A549 (cell line): ENCODE data around the gene BLACAT1. TPM values are rescaled to one million over a fixed set of nuclear protein-coding genes. Genes with fewer than 3 reads are reported as not detected.
A peak's percentile ranks its signal among the peaks of the same experiment; 100 is the strongest.

Source experiments
- ATAC-seq, 2 experiments: fragments of 200-7000 bp in 1 of 2; fragments of >200 bp in 1 of 2; cut with Nextera tagmentation in 1 of 2; cut with Tn5 transposase in 1 of 2; 3 replicates each; pipeline versions ENCODE4 v1.8.0 to v1.9.1; 2018 to 2020; ENCODE audit warnings: mild to moderate bottlenecking in 1 of 2, moderate library complexity in 1 of 2
- CTCF ChIA-PET: fragments of 300-600 bp; sonication (Branson Sonifier 250); formaldehyde crosslinking; extraction: SDS; loops from one replicate; lab custom pipeline; 2021; ENCODE audit warnings: antibody characterized with exemption, inconsistent platforms; lab: Yijun Ruan, JAX
- POLR2A ChIA-PET: fragments of 350-600 bp; formaldehyde crosslinking; extraction: SDS; loops from one replicate; lab custom pipeline; 2021; ENCODE audit warnings: antibody characterized with exemption, inconsistent platforms; lab: Yijun Ruan, JAX
- DNase-seq, 2 experiments: peaks; one replicate each; pipeline versions ENCODE4 v3.0.0 to v3.0.0-alpha.2; 2011 to 2016; ENCODE audit warnings: low read depth in 1 of 2, low spot score in 1 of 2
- FAIRE-seq: peaks from 2 replicates; lab custom pipeline; 2011; peaks lifted over from hg19 to GRCh38; lab: Jason Lieb, UNC
- H3K27ac ChIP-seq, 2 experiments: fragments of >200 bp; sonication (Bioruptor Twin); formaldehyde crosslinking; 3 replicates each; pipeline ENCODE4 v1.5.1; 2016 to 2017
- H3K4me1 ChIP-seq: fragments of >200 bp; sonication (Bioruptor Twin); formaldehyde crosslinking; 3 replicates; pipeline ENCODE4 v1.6.1; 2016
- H3K4me2 ChIP-seq: fragments of >200 bp; sonication (Bioruptor Twin); formaldehyde crosslinking; 3 replicates; pipeline ENCODE4 v1.6.1; 2016
- H3K4me3 ChIP-seq: fragments of >200 bp; sonication (Bioruptor Twin); formaldehyde crosslinking; 3 replicates; pipeline ENCODE4 v1.5.1; 2016
- H3K9me3 ChIP-seq: fragments of >200 bp; sonication (Bioruptor Twin); formaldehyde crosslinking; 3 replicates; pipeline ENCODE4 v1.6.1; 2016
- EHMT2 ChIP-seq: fragments of 200-600 bp; sonication (generic); IDR thresholded peaks from 2 replicates; pipeline ENCODE4 v1.6.1; 2016; ENCODE audit warnings: antibody characterized with exemption, low read depth, mild to moderate bottlenecking, moderate library complexity
- ELK1 ChIP-seq: fragments of 150-350 bp; IDR thresholded peaks from 2 replicates; pipeline ENCODE4 v1.6.1; 2014; ENCODE audit warnings: low read depth, mild to moderate bottlenecking, low read length
- FOXS1 ChIP-seq: fragments of 250-450 bp; sonication (Bioruptor Pico); IDR thresholded peaks from 2 replicates; pipeline ENCODE4 v1.5.0; 2020; ENCODE audit warnings: mild to moderate bottlenecking, moderate library complexity
- HEYL ChIP-seq: fragments of 250-450 bp; sonication (Bioruptor Pico); IDR thresholded peaks from 2 replicates; pipeline ENCODE4 v1.8.0; 2021; ENCODE audit warnings: mild to moderate bottlenecking, moderate library complexity
- HOXB13 ChIP-seq: fragments of 250-450 bp; sonication (Bioruptor Pico); IDR thresholded peaks from 2 replicates; pipeline ENCODE4 v1.5.0; 2020; ENCODE audit warnings: low read depth, mild to moderate bottlenecking, moderate library complexity
- NPAS2 ChIP-seq: fragments of 250-450 bp; sonication (Bioruptor Pico); IDR thresholded peaks from 2 replicates; pipeline ENCODE4 v1.8.0; 2022; ENCODE audit warnings: mild to moderate bottlenecking, moderate library complexity, borderline replicate concordance
- NR3C1 ChIP-seq: fragments of >200 bp; sonication (Bioruptor Twin); formaldehyde crosslinking; IDR thresholded peaks from 3 replicates; pipeline ENCODE4 v1.6.1; 2017
- POLR2A ChIP-seq: IDR thresholded peaks from 2 replicates; pipeline ENCODE4 v1.6.1; 2012; ENCODE audit warnings: mild to moderate bottlenecking, low read length
- RAD21 ChIP-seq, 2 experiments: fragments of >200 bp in 1 of 2; sonication (Bioruptor Twin) in 1 of 2; formaldehyde crosslinking in 1 of 2; IDR thresholded peaks in 1 of 2; conservative IDR thresholded peaks in 1 of 2; 2 replicates in 1 of 2; 3 replicates in 1 of 2; pipeline ENCODE4 v1.6.1; 2012 to 2018; ENCODE audit warnings: inconsistent platforms in 1 of 2
- REST ChIP-seq: fragments of 200-600 bp; sonication (generic); IDR thresholded peaks from 2 replicates; pipeline ENCODE4 v1.6.1; 2016; ENCODE audit warnings: antibody characterized with exemption, mild to moderate bottlenecking, moderate library complexity
- TFCP2L1 ChIP-seq: fragments of 250-450 bp; sonication (Bioruptor Pico); IDR thresholded peaks from 2 replicates; pipeline ENCODE4 v1.5.0; 2021; ENCODE audit warnings: mild to moderate bottlenecking
- ZC3H11A ChIP-seq: fragments of 450-650 bp; IDR thresholded peaks from 2 replicates; pipeline ENCODE4 v1.6.1; 2014; ENCODE audit warnings: antibody characterized with exemption, mild to moderate bottlenecking
- WGBS: methylation state at CpG from one replicate; pipeline ENCODE4 v1.1.6; 2017; ENCODE audit errors: missing lambda C conversion rate; 5-methylcytosine and 5-hydroxymethylcytosine counted together
- polyA plus RNA-seq, 4 experiments: library from polyadenylated mRNA; depleted of rRNA in 3 of 4; stranded (reverse); fragments of >200 nt; fragmentation: RNase III in 1 of 4; extraction: RNeasy Plus Mini Kit Qiagen cat#74134 plus additional on column Dnase treatment in 1 of 4; gene quantifications; 2 replicates in 3 of 4; 3 replicates in 1 of 4; pipeline ENCODE4 v1.2.3, GENCODE V29; 2011 to 2017
- TF ChIP-seq, protein P1 (sequence below): IDR thresholded peaks from 2 replicates; pipeline ENCODE4 v1.6.1; 2012

The BLACAT1 gene
- polyA plus RNA-seq, 2 of the 4 experiments (the other 2 are of a cell fraction): 0.09 TPM; not detected in 1

DNA sequence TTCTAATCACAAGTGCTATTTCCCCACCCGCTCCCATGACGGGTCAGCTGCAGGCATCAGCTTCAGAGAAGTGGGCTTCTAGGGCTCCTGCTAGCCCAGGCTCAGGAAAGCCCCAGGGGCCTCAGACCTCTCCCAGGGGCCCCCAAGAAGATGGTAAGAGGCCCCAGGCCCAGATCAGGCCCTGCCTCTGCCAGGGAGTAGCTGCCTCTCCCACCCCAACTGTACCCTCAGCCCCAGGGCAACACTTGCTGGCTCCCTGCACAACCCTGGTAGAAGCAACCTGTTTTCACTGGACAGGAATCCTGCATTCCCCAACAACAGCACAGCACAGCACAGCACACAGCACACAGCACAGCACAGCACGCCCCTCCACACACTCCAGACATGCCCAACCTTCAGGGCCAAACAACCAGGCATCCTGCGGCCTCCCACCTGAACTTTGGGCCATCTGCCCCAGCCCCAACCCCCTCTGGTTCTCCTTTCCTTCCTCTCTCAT is 6.5 kb downstream of the BLACAT1 start (continued):
- TF ChIP-seq REST: no peak
- TF ChIP-seq, protein P1, sequence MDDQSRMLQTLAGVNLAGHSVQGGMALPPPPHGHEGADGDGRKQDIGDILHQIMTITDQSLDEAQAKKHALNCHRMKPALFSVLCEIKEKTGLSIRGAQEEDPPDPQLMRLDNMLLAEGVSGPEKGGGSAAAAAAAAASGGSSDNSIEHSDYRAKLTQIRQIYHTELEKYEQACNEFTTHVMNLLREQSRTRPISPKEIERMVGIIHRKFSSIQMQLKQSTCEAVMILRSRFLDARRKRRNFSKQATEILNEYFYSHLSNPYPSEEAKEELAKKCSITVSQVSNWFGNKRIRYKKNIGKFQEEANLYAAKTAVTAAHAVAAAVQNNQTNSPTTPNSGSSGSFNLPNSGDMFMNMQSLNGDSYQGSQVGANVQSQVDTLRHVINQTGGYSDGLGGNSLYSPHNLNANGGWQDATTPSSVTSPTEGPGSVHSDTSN: no peak
- TF ChIP-seq ELK1: no peak
- TF ChIP-seq NPAS2: no peak

GRCh38 chr1:205448540-205449253 is 7.1 kb downstream of the BLACAT1 start:
- WGBS: 85% methylated on average over 6 of the region's 6 CpGs
- DNase-seq (no peak), FAIRE-seq (no peak), ATAC-seq (no peak)
- Histone ChIP-seq H3K4me2 (no peak overlapping the region), H3K4me1 (peaks cover 12% of the 10 kb centered on the region), H3K9me3 (no peaks in the 10 kb centered on the region), H3K4me3 (no peak overlapping the region), H3K27ac (no peak overlapping the region; a peak in 1 of 6 replicates)
- POLR2A ChIA-PET: no interaction called here
- no peak for TF ChIP-seq POLR2A
- no peak for TF ChIP-seq ZC3H11A
- TF ChIP-seq HOXB13 (CRISPR knock-in tag): no peak
- TF ChIP-seq EHMT2: no peak
- no peak for TF ChIP-seq NR3C1
- TF ChIP-seq HEYL (CRISPR knock-in tag): no peak
- no peak for TF ChIP-seq FOXS1 (CRISPR knock-in tag)
- no peak for TF ChIP-seq TFCP2L1 (CRISPR knock-in tag)
- CTCF ChIA-PET: interaction anchor here (0.9 to 11.2 kb wide), 12 partner anchors 8 to 143 kb away, joined by 3 to 93 read pairs (median 4); no protein-coding TSS in a partner anchor

DNA sequence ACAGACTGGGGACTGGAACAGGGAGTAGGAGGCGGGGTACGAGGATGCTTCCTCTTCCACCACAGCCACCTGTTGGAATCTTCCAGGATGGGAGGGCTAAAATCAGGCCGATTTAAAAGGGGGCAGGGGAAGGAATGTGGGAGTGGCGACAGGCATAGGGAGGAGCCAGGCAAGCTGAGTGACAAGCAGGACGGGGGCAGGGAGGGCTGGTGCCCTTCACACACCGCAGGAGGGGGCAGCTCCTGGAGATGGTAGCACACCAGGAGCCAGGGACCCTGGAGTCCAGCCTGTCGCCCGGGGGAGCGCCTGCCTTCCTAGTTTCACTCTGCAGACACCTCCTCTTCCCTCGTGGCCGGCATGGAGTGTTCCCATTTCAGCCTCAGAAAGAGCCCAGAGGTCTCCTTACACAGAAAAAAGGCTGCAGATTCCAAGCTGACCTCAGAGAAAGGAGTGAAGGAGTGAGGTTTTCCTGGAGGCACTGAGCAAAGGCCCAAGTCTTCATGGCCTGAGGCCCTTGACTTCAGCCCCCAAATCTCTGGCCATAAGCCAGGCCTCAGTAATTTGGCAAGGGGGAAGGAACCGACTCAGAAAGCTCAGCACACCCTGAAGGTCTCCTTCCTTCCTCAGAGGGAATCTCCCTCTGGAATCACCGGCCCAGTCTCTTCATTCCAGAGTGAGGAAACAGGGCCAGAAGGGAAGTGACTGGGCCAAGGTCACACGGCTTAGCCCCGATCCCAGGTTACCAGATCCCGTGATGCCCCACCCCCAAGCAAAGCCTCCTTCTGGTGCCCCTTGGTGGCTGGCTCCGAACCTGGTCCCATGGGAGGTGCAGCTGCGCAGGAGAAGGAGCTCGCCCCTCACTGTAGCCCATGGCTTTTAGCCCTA is 8.1 kb downstream of the BLACAT1 start:
- FAIRE-seq: no peak
- ChIA-PET POLR2A (no interaction called here), CTCF (interaction anchor here (1.0 to 11.2 kb wide), 11 partner anchors 9 to 144 kb away, joined by 3 to 93 read pairs (median 4); partner anchors contain the start of gene LEMD1)
- Histone ChIP-seq H3K4me1 (peaks cover 14% of the 10 kb centered on the region), H3K4me3 (no peak overlapping the region), H3K27ac (no peak overlapping the region), H3K4me2 (no peak overlapping the region), H3K9me3 (no peaks in the 10 kb centered on the region)
- 70% methylated on average over 15 of the region's 19 CpGs for WGBS
- TF ChIP-seq RAD21 (conservative IDR thresholded peaks at IDR 0.05 in 1 of 2, IDR thresholded peaks at IDR 0.05 in 1 of 2) (no peak), EHMT2 (no peak), REST (peak; percentile 44; the same call in 1 of the 2 replicates)
- no peak for ATAC-seq
- no peak for DNase-seq
